Activated CD8-positive, alpha-beta memory T cell treated with anti-CD3 and anti-CD28 coated beads, Interleukin-2, amount 50 U/mL, for 1 hour (primary cell): ENCODE results near the gene CCDC71L.

ENCODE experiments used
- DNase-seq: peaks from one replicate; pipeline ENCODE4 v3.0.0-alpha.2; 2020; ENCODE audit errors: extremely low read depth

Gene CCDC71L

GRCh38 chr7:106659166-106659962, 1.6 kb downstream of the CCDC71L start:
- no peak for DNase-seq

GRCh38 chr7:106658316-106659165, 2.4 kb downstream of the CCDC71L start:
- no peak for DNase-seq

- DNase-seq: no peak
These were observed 3.6 kb downstream of the CCDC71L start for GRCh38 chr7:106657085-106657991.

GRCh38 chr7:106655703-106656498, 5.1 kb downstream of the CCDC71L start:
- DNase-seq: no peak

- DNase-seq: no peak
These were observed 7.5 kb downstream of the CCDC71L start for GRCh38 chr7:106653488-106653887.

GRCh38 chr7:106652909-106653308, 8.0 kb downstream of the CCDC71L start:
- no peak for DNase-seq

- DNase-seq: no peak
These were observed 8.9 kb downstream of the CCDC71L start for GRCh38 chr7:106652092-106652491.

- DNase-seq: no peak
These were observed 14.7 kb downstream of the CCDC71L start for GRCh38 chr7:106646256-106646655.

- no peak for DNase-seq
These were observed 16.0 kb downstream of the CCDC71L start for GRCh38 chr7:106644999-106645398.

- DNase-seq: no peak
These were observed 17.6 kb downstream of the CCDC71L start for GRCh38 chr7:106643216-106644000.

- no peak for DNase-seq
These were observed 19.5 kb downstream of the CCDC71L start for GRCh38 chr7:106641416-106641815.

- DNase-seq: no peak
These were observed 20.4 kb downstream of the CCDC71L start for GRCh38 chr7:106640368-106641141.

- no peak for DNase-seq
These were observed 21.3 kb downstream of the CCDC71L start for GRCh38 chr7:106639476-106640334.

GRCh38 chr7:106635411-106635810, 25.5 kb downstream of the CCDC71L start:
- no peak for DNase-seq

GRCh38 chr7:106634958-106635357, 26.0 kb downstream of the CCDC71L start:
- no peak for DNase-seq

GRCh38 chr7:106630648-106631047, 30.3 kb downstream of the CCDC71L start:
- DNase-seq: no peak

- DNase-seq: no peak
These were observed 31.4 kb downstream of the CCDC71L start for GRCh38 chr7:106629516-106629915.

GRCh38 chr7:106626376-106627164, 34.4 kb downstream of the CCDC71L start:
- DNase-seq: no peak
